Measurements from ENCODE around the gene MRAP2.
A peak's percentile ranks its signal among the peaks of the same experiment; 100 is the strongest.

The MRAP2 gene
- long read RNA-seq, donor 1, partial matches to known transcripts: 0 of 1 reads
- long read RNA-seq, donor 1, other reads (novel, unspliced or antisense): 0 of 1 reads
- long read RNA-seq, donor 2: 0 reads
- long read RNA-seq, donor 3: 0 reads
- long read RNA-seq, donor 4, partial matches to known transcripts: 0 of 4 reads
- long read RNA-seq, donor 4, other reads (novel, unspliced or antisense): 0 of 4 reads
- long read RNA-seq, donor 5, partial matches to known transcripts: 7 of 10 reads
- long read RNA-seq, donor 5, other reads (novel, unspliced or antisense): 0 of 10 reads
- long read RNA-seq, donor 6, partial matches to known transcripts: 0 of 2 reads
- long read RNA-seq, donor 6, other reads (novel, unspliced or antisense): 0 of 2 reads
- long read RNA-seq, donor 7, partial matches to known transcripts: 0 of 3 reads
- long read RNA-seq, donor 7, other reads (novel, unspliced or antisense): 0 of 3 reads
- long read RNA-seq, donor 8: 0 reads

DNA sequence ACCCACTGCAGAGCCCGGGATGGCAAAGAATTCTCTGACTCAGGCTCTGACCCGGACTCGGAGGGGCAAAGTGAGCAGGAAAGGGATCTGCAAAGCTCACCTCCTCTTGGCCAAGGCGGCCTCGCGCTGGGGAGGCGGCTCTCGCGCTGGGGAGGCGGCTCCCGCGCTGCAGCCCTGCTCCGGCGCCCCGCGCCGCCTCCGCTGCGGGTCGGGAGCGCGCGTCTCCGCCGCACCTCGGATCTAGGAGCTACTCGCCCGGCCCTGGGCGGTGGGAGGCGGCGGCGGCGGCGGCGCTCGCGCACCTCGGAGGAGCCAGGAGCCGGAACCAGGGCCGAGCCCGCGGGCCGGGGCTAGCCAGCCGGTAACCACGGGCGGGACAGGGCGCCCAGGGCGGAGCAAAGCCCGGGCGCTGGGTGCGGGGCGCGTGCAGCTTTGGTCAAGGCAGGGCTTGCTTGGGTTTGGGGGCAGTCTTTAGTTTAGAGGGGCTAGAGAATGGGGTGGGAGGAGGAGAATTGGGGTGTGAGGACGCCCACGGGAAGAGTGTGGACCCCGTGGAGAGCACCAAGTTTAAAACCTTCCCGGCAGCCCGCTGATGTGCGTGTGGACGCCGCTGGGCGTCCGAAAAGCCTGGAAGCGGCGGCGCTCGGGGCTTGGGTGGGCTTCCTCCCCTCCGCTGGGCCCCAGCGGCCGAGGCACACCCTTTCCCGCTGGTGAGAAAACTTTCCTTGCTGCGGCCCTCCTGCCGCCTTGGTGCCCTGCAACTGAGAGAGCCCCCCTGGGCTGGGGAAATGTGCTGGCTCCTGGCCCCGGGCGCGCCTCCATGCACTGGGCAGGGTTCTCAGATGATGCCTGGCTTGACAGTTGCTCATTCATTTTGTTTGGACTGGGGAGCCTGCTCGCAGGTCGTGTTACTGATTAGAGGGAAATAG is at the start of gene MRAP2:
MRAP2 (plus strand) TSS at position 250 of the 929 bp plus-strand sequence. CDS start 21,547 bp downstream, outside the sequence.
- peak; percentile 67 for DNase-seq

GRCh38 chr6:83984411-83984810 is 49.2 kb upstream of the MRAP2 start:
- DNase-seq: no peak

GRCh38 chr6:83985308-83985713 is 48.3 kb upstream of the MRAP2 start:
- DNase-seq: no peak

- no peak for DNase-seq
These were observed 47.9 kb upstream of the MRAP2 start for GRCh38 chr6:83985715-83986114.

- DNase-seq: no peak
These were observed 35.5 kb upstream of the MRAP2 start for GRCh38 chr6:83998021-83998584.

DNA sequence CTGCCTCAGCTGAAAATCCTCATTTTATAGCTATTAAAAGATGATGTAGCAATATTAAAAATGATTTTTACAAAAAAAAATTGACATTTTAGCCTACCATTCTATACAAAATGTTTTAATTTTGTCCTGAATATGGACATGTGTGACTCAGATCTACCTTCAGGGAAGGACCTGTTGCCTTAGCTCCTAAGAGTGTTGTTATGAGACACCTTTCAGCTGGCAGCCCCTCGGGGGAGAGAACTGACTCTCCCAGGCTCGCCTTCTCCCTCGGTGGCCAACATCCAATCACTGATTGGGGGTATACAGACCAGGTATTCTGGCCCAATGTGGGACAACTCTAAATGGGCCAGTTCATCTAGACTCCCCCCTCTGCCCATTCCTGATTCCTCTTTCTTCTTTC is 32.5 kb upstream of the MRAP2 start:
- no peak for DNase-seq

GRCh38 chr6:84002226-84002625 is 31.3 kb upstream of the MRAP2 start:
- DNase-seq: no peak

- DNase-seq: no peak
These were observed 30.4 kb upstream of the MRAP2 start for GRCh38 chr6:84003131-84003530.

DNA sequence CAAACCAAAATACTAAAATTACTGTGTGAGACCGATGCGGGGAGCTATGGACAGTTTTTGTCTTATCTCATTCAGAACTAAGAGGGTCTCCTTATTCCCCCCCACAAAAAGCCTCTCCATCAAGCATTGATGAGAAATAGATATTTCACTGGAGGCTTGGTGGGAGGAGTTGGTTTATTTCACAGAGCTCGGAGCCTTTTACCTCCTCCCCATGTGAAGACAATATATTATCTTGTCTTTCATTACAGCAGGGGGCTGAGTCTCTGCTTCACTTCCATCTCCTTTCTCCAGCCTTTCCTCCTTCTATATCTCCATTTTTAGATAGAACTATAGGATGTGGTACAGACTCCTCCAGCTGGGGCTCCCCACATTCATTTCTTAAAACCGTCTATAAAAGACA is 29.9 kb upstream of the MRAP2 start:
- DNase-seq: no peak

DNA sequence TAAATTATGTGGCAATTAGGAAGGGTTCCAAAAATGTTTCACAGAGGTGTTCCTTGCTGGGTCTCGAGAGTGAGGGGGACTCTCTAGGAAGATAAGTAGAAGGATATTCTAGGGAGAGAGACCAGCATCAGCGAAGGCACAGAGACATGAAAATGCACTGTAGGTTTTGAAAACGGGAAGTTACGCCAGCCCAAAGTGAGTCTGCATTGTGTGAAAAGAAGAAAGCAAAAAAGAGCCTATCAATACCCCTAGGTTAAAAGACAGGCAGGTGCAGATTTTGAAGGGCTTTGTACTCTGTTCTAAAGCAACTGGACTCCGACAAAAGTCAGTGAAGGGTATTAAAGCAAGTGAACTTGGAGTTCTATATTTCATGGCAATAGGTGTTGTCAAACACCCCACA is 25.7 kb upstream of the MRAP2 start:
- DNase-seq: no peak

DNA sequence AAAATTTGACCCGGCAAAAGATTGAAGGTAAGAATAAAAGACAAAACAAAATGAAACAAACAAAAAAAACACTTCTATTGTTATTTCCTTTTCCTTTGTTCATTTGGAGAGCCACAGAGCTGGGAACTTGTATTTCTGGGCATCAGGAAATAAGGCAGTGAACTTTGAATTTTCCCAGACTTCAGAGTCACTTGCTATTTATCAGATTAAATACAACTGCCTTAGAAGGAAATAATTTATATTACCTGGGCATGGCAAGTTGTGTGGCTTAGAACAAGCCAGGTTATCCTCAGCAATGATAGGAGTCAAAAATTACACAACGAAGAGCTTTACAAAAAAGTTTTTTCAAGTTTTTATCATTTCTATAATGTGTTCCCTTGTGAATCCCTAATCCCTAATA is 20.2 kb upstream of the MRAP2 start:
- no peak for DNase-seq

DNA sequence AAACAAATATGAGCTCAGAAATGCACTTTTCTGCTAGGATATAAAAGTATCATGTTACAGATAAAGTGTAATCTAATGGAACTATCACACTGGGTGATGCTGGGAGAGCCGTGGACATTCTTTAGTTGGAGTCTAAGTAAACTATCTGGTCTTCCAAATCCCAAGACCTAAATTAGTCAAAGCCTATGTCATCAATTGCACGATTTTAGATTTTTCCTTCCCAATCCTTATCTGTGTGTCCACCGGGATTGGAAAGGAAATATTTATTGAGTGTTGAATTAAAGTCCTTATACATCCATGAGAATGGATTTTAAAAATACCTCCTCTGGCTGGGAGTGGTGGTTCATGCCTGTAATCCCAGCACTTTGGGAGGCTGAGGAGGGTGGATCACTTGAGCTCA is 19.6 kb upstream of the MRAP2 start:
- no peak for DNase-seq

DNA sequence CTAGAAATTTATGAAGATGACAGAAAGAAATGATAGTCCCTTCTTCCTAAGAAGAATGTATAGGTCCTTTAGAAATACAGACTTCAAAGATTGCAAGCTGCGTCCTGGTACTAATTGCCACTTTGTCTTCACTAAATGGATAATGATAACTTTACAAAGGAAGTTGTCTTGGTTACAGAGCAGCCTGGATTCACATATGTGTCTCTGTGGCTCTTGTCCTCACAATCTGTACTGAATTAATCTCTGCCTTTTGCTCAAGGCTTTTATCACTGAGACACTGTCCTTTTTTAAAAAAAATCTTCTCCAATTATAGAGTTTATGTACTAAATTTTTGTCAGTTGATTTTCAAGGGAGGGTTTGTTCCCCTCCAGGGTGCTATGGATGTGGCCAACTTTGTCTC is 17.5 kb upstream of the MRAP2 start:
- no peak for DNase-seq

- no peak for DNase-seq
These were observed 15.7 kb upstream of the MRAP2 start for GRCh38 chr6:84017709-84018452.

DNA sequence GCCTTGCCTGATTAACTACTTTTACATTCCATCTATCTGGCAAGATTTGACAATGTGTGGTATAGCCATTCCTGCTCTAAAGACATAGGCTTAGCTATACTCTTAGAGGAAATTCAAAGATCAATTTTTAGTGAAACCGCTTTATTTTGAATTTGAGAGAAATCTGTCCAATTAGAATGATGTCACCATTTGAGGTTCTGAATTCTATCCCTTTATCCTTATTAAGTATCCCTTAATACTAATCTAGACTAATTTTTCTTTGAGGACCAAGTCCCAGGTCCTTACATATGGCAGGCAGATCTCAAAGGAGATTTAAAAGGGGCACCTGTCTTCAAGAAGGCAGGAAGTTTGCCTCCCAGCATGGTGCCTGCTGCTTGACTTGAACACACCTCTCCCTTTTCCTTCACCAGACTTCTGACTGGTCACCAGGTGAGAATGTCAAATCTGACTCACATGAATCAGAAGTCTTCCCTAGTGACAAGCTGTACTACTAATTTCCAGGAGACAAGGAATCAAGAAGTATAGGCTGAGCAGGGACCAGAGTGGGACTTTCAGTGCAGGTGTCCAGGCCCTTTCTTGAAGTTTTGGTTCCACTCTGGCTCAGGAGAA is 15.0 kb upstream of the MRAP2 start:
- no peak for DNase-seq

DNA sequence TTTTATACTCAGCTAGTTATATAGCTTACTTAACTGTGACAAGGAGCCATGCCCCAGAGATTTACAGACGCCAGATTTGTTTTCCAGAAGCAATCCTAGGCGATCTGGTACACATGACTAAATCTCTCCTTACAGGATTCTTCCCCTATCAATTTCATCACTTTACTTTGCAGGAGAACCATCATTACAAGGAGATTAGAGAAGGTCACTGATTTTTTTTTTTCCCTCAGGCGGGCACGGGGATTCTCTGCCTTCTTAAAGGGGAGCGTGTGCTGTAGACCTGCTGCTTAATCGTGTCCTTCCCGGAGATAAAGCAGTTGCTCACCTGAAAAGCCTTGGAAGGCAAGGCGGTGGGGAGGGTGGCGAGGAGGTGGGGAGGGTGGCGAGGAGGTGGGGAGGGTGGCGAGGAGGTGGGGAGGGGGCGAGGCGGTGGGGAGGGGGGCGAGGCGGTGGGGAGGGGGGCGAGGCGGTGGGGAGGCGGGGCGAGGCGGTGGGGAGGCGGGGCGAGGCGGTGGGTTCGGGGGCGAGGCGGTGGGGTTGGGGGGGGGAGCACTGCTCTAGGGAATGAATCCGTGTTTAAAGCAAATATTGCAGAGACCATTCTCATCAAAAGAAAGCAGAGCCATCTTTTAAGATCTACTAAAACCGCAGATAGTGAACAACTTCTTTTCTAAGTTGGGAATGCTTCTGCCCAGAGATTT is 14.3 kb upstream of the MRAP2 start:
- DNase-seq: peak; percentile 37

DNA sequence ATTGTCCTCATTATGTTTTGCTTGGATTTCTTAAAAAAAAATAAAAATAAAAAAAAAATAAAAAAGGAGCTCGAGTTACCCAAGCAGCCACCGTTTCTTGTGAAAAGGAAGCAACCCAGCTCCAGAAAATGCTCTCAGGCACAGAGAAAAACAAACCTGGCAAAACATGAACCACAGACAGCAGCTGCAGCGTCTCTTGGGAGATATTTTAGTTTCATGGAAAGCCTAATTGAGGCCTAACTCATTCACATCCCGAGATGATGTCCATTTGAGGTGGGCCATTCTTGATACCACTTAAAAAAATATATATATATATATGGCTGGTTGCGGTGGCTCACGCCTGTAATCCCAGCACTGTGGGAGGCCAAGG is 13.7 kb upstream of the MRAP2 start:
- DNase-seq: no peak

DNA sequence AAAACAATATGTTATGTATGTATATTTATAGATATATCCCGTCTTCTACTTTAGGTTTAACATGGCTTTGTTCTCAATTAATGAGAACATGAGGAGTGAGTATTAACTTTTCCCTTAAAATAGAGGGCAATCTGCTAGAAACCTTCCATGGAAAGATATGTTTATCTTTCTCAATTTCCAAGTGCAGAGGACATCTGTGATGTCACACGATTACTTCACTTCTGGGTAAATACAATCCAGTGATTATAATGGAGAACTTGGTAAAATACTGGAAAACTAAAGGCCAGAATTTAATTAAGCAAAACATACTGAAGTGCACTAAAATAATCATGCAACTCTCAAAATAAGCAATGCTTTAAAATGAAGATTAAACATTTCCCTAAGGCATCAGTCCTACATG is 11.9 kb upstream of the MRAP2 start:
- no peak for DNase-seq

- no peak for DNase-seq
These were observed 6.8 kb upstream of the MRAP2 start for GRCh38 chr6:84026721-84027164.

GRCh38 chr6:84027340-84028181 is 6.0 kb upstream of the MRAP2 start:
- DNase-seq: no peak
